ENCODE results near the gene ASB2.

ASB2 gene

DNA sequence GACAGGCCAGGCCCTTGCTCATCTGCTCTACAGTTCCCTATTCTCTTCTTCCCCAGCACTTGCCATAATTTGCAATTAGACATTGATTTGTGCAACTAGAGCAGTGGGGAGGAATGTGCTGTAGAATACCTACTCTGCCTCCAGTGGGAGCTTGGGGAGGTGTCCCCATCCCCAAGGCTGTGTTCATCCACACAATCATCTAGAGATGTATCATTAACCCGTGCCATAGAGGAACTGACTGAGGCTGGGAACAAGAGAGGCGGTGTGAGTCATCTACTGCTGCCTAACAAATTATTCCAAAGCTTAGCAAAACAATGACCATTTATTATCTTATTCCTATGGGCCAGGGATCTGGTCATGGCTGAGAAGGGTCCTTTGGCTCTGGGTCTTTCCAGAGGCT lies 44.6 kb upstream of the ASB2 start:
- DNase-seq (ENCODE audit: low read depth, low spot score): no peak
- ChIA-PET POLR2A (no interaction called here), CTCF (interaction anchor here (1.1 to 13.1 kb wide), 7 partner anchors 9 to 116 kb away, joined by 3 to 135 read pairs (median 5); no protein-coding TSS in a partner anchor)
- TF ChIP-seq, protein P1, sequence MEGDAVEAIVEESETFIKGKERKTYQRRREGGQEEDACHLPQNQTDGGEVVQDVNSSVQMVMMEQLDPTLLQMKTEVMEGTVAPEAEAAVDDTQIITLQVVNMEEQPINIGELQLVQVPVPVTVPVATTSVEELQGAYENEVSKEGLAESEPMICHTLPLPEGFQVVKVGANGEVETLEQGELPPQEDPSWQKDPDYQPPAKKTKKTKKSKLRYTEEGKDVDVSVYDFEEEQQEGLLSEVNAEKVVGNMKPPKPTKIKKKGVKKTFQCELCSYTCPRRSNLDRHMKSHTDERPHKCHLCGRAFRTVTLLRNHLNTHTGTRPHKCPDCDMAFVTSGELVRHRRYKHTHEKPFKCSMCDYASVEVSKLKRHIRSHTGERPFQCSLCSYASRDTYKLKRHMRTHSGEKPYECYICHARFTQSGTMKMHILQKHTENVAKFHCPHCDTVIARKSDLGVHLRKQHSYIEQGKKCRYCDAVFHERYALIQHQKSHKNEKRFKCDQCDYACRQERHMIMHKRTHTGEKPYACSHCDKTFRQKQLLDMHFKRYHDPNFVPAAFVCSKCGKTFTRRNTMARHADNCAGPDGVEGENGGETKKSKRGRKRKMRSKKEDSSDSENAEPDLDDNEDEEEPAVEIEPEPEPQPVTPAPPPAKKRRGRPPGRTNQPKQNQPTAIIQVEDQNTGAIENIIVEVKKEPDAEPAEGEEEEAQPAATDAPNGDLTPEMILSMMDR (IDR thresholded peaks at IDR 0.05; ENCODE audit: insufficient read depth, low read length, missing control alignments): no peak
- no peak overlapping the region for H3K4me3 ChIP-seq (ENCODE audit: low read depth, low read length)

DNA sequence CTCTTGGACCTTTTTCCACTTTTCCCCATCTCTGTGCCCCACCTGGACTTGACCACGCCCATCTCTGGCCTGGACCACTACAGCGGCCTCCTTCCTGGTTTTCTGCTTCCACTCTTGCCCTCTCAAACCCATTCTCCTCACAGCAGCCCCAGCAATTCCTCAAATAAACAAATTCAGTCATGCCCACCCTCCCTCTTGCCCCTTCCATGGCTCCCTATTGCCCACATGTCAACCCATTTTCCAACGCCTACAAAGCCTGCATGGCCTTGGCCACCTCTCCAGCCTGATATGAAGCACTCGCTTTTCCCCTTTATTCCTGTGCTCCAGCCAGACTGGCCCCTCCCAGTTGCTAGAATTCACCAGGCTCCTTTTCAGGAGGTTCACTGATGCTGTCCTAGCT lies 43.9 kb upstream of the ASB2 start:
- no peak overlapping the region for H3K4me3 ChIP-seq (ENCODE audit: low read depth, low read length)
- ChIA-PET CTCF (interaction anchor here (0.9 to 13.1 kb wide), 10 partner anchors 8 to 116 kb away, joined by 3 to 135 read pairs (median 4); no protein-coding TSS in a partner anchor), POLR2A (no interaction called here)
- DNase-seq (ENCODE audit: low read depth, low spot score): no peak
- TF ChIP-seq, protein P1 (IDR thresholded peaks at IDR 0.05; ENCODE audit: insufficient read depth, low read length, missing control alignments): no peak

DNA sequence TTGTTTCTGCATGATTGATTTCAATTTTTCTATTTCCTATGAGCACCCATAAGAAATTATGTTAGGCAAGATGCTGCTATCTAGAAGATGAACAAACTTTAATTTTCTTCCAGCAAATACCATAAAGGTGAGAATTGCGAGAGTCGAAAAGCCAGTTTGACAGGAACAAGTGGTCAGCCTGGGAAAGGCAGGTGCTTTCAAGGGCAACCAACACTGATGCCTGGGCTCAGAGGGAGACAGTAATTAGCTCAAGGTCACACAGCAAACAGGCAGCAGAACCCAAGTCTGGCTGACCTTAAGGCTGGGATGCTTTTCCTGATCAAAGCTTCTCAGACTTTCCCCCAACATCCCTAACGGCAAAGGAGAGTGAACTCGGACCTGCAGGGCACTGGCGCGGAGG lies 43.0 kb upstream of the ASB2 start:
- POLR2A ChIA-PET: no interaction called here
- TF ChIP-seq, protein P1 (IDR thresholded peaks at IDR 0.05; ENCODE audit: insufficient read depth, low read length, missing control alignments): no peak
- CTCF ChIA-PET: interaction anchor here (1.0 to 13.1 kb wide), 6 partner anchors 17 to 117 kb away, joined by 3 to 135 read pairs (median 8); no protein-coding TSS in a partner anchor
- H3K4me3 ChIP-seq (ENCODE audit: low read depth, low read length): no peak overlapping the region
- DNase-seq (ENCODE audit: low read depth, low spot score): no peak

DNA sequence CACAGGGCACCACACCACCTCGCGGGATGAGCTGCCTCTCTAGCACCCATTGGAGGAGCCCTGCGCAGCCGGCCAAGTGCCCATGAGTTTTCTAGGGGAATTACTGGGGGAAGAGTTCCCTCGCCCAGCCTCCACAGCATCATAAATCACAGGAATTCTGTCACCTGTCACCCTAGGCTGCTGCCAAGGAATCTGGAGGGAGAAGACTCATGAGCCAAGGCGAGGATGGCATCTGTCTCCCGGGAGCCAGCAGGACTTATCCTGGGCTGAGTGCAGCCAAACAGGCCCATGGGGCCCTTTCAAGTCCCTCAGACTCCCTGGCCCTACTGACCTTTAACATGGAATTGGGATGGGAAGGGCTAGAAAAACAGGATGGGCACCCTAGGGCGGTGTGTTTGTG lies 41.9 kb upstream of the ASB2 start:
- ChIA-PET CTCF (interaction anchor here (1.6 to 13.1 kb wide), 3 partner anchors 13 to 79 kb away, joined by 6 to 135 read pairs (median 13); no protein-coding TSS in a partner anchor), POLR2A (no interaction called here)
- no peak for DNase-seq (ENCODE audit: low read depth, low spot score)
- TF ChIP-seq, protein P1 (IDR thresholded peaks at IDR 0.05; ENCODE audit: insufficient read depth, low read length, missing control alignments): no peak
- H3K4me3 ChIP-seq (ENCODE audit: low read depth, low read length): no peak overlapping the region

DNA sequence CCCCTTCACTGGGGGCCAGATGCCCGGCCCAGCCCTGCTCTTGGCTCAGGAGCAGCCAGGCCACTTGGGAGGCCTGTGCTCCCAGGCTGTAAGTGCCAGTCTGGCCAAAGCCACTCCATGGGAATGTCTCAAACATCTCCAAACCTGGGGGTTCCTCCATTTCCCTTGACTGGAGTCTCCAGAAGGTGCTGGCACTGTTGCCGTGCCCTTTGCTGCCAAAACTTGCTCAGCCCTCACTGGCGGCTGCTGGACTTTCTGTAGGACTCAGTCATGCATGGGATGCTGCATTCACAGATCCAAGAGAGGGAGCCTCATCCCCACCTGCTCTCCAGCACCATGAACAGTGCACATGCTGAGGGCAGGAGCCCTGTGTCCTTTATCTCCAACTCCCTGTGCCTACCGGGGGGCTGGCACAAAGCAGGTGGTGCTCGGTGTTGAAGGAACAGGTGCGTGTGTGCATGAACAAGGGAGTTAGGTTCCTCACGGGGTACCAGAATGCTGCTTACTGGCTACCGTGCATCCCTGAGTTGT lies 40.1 kb upstream of the ASB2 start:
- TF ChIP-seq, protein P1 (IDR thresholded peaks at IDR 0.05; ENCODE audit: insufficient read depth, low read length, missing control alignments): no peak
- ChIA-PET CTCF (interaction anchor here (1.1 to 13.1 kb wide), 5 partner anchors 11 to 120 kb away, joined by 3 to 135 read pairs (median 5); no protein-coding TSS in a partner anchor), POLR2A (no interaction called here)
- no peak for DNase-seq (ENCODE audit: low read depth, low spot score)
- no peak overlapping the region for H3K4me3 ChIP-seq (ENCODE audit: low read depth, low read length)

DNA sequence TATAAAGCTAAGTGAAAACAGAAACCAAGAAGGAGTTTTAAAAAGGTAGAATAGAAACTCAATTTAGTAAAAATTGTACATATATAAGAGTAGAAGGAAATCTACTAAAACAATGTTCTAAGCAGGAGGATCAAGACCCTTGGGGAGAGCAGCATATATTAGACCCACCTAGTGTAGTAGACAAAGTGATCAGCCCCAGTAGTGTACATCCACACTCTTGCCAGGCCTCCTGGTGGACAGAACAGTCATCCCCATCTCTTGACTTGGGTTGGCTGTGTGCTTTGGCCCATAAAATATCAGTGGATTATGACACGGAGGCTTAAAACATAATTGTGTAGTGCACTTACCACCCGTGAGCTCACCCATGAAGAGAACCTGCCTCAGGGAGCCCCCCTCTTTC lies 38.9 kb upstream of the ASB2 start:
- DNase-seq (ENCODE audit: low read depth, low spot score): no peak
- POLR2A ChIA-PET: no interaction called here
- H3K4me3 ChIP-seq (ENCODE audit: low read depth, low read length): no peak overlapping the region
- CTCF ChIA-PET: interaction anchor here (1.8 to 3.3 kb wide), 2 partner anchors 11 to 121 kb away, joined by 5 to 13 read pairs; no protein-coding TSS in a partner anchor
- TF ChIP-seq, protein P1 (IDR thresholded peaks at IDR 0.05; ENCODE audit: insufficient read depth, low read length, missing control alignments): no peak

All from AG04449 (cell line).